K562 (cell line): ENCODE data around the gene FOXR1. TPM values are rescaled to one million over a fixed set of nuclear protein-coding genes. Genes with fewer than 3 reads are reported as not detected.
A peak's percentile ranks its signal among the peaks of the same experiment; 100 is the strongest.

Experiments
- ATAC-seq: fragments of 200-7000 bp; cut with Tn5 transposase; 3 replicates; pipeline ENCODE4 v1.9.1; 2020; ENCODE audit warnings: moderate library complexity
- BruUV-seq: library from RNA; stranded (reverse); fragments of 400-500 nt; replicated peaks from 2 replicates; lab custom pipeline; 2021; lab: Mats Ljungman, UMichigan
- CTCF ChIA-PET: fragments of 300-600 bp; formaldehyde crosslinking; extraction: SDS; loops from one replicate; lab custom pipeline; 2021; ENCODE audit warnings: low intra/inter-chr PET ratio; lab: Yijun Ruan, JAX
- POLR2A ChIA-PET: fragments of 300-600, 350-650 bp; sonication (Branson Sonifier 250); formaldehyde crosslinking; extraction: SDS; loops from one replicate; lab custom pipeline; 2021; ENCODE audit warnings: antibody characterized with exemption, inconsistent platforms; lab: Yijun Ruan, JAX
- DNase-seq, 4 experiments: peaks; one replicate each; pipeline versions ENCODE4 v3.0.0 to v3.0.0-alpha.2; 2011 to 2018; ENCODE audit warnings: low spot score in 3 of 4, mixed read lengths in 3 of 4; ENCODE audit errors: extremely low read depth in 1 of 4
- FAIRE-seq: peaks from 2 replicates; lab custom pipeline; 2011; peaks lifted over from hg19 to GRCh38; lab: Jason Lieb, UNC
- H2AFZ ChIP-seq: 2 replicates; pipeline ENCODE4 v1.6.0; 2011; ENCODE audit warnings: low read depth, low read length, control low read depth, inconsistent platforms
- H3K27ac ChIP-seq: fragments of 200-600 bp; 3 replicates; pipeline ENCODE4 v1.8.0; 2011; ENCODE audit warnings: low read depth, mild to moderate bottlenecking, control low read depth, inconsistent platforms, low read length, moderate library complexity, mixed read lengths; ENCODE audit errors: extremely low read depth
- H3K27me3 ChIP-seq, 2 experiments: fragments of 300-600 bp in 1 of 2; 2 replicates in 1 of 2; 3 replicates in 1 of 2; pipeline versions ENCODE4 v1.6.0 to v1.8.0; 2011; ENCODE audit warnings: inconsistent platforms in 2 of 2, low read length in 2 of 2, mild to moderate bottlenecking in 1 of 2, mixed read lengths in 1 of 2, moderate library complexity in 1 of 2; ENCODE audit not compliant: control insufficient read depth in 2 of 2, insufficient read depth in 2 of 2
- H3K36me3 ChIP-seq: fragments of 300-600 bp; 3 replicates; pipeline ENCODE4 v1.8.0; 2011; ENCODE audit warnings: mild to moderate bottlenecking, low read length, inconsistent platforms; ENCODE audit not compliant: control insufficient read depth, insufficient read depth
- H3K4me1 ChIP-seq, 2 experiments: fragments of 200-600 bp in 1 of 2; replicated peaks in 1 of 2; 2 replicates in 1 of 2; 3 replicates in 1 of 2; pipeline versions ENCODE4 v1.5.1 to v1.8.0; 2011; ENCODE audit warnings: inconsistent platforms in 2 of 2, low read length in 2 of 2, mild to moderate bottlenecking in 1 of 2, mixed read lengths in 1 of 2, moderate library complexity in 1 of 2; ENCODE audit not compliant: control insufficient read depth in 2 of 2, insufficient read depth in 2 of 2
- H3K4me2 ChIP-seq: 2 replicates; pipeline ENCODE4 v1.6.1; 2011; ENCODE audit warnings: low read length, control low read depth, inconsistent platforms, mixed read lengths; ENCODE audit not compliant: insufficient read depth
- H3K4me3 ChIP-seq: fragments of 200-600 bp; sonication (generic), shearing (Covaris generic); 2 replicates; pipeline ENCODE4 v1.5.1; 2016; ENCODE audit warnings: control low read depth, inconsistent platforms
- H3K79me2 ChIP-seq: fragments of 200-600 bp; 3 replicates; pipeline ENCODE4 v1.8.0; 2011; ENCODE audit warnings: low read length, inconsistent platforms; ENCODE audit not compliant: control insufficient read depth, insufficient read depth
- H3K9ac ChIP-seq, 2 experiments: 2 replicates each; pipeline versions ENCODE4 v1.6.0 to v1.6.1; 2011; ENCODE audit warnings: low read depth in 2 of 2, low read length in 2 of 2, control low read depth in 1 of 2, inconsistent platforms in 1 of 2, mild to moderate bottlenecking in 1 of 2, mixed read lengths in 1 of 2; ENCODE audit not compliant: insufficient read depth in 1 of 2
- H3K9me1 ChIP-seq: one replicate; pipeline ENCODE4 v1.6.0; 2011; ENCODE audit warnings: inconsistent platforms, mild to moderate bottlenecking, low read length, moderate library complexity; ENCODE audit not compliant: control insufficient read depth, insufficient read depth
- H3K9me3 ChIP-seq: replicated peaks from 2 replicates; pipeline ENCODE4 v1.5.1; 2011; ENCODE audit warnings: low read depth, low read length, inconsistent platforms; ENCODE audit not compliant: control insufficient read depth, insufficient read depth
- H4K20me1 ChIP-seq: replicated peaks from 2 replicates; pipeline ENCODE4 v1.6.1; 2011; ENCODE audit warnings: low read length, inconsistent platforms, mixed read lengths; ENCODE audit not compliant: control insufficient read depth, insufficient read depth
- EP300 ChIP-seq: IDR thresholded peaks from 2 replicates; pipeline ENCODE4 v1.6.1; 2012; ENCODE audit warnings: low read length, improper control_type of control experiment
- RFX1 ChIP-seq: fragments of 450-650 bp; IDR thresholded peaks from 2 replicates; pipeline ENCODE4 v1.6.1; 2016; ENCODE audit warnings: mild to moderate bottlenecking, moderate library complexity
- ZNF695 ChIP-seq: fragments of 450-650 bp; formaldehyde crosslinking; IDR thresholded peaks from 2 replicates; pipeline ENCODE4 v1.4.0; 2020; ENCODE audit warnings: mild to moderate bottlenecking, moderate library complexity
- ZNF778 ChIP-seq: fragments of 450-650 bp; formaldehyde crosslinking; IDR thresholded peaks from 2 replicates; pipeline ENCODE4 v1.4.0; 2020; ENCODE audit warnings: mild to moderate bottlenecking, moderate library complexity
- WGBS: fragments of 100-300 bp; shearing (Covaris generic); methylation state at CpG from one replicate; pipeline ENCODE4 v1.1.6; 2016; ENCODE audit warnings: low coverage, mixed read lengths; ENCODE audit not compliant: insufficient coverage; ENCODE audit errors: missing lambda C conversion rate; 5-methylcytosine and 5-hydroxymethylcytosine counted together
- in situ Hi-C: fragments of 300-500 bp; cut with MboI; formaldehyde crosslinking; loops from 4 replicates; pipeline ENCODE4 v1.15.0; 2018; ENCODE audit warnings: inconsistent platforms, mixed read lengths
- intact Hi-C: fragments of 100-400 bp; cut with micrococcal nuclease; formaldehyde crosslinking; loops from 2 replicates; pipeline ENCODE4 v1.14.2; 2022
- polyA plus RNA-seq, 8 experiments: library from polyadenylated mRNA; depleted of rRNA in 4 of 8; stranded (reverse) in 5 of 8; unstranded in 3 of 8; fragments of >200 nt; fragmentation: Nextera tagmentation in 2 of 8; fragmentation: Illumina TruSeq in 1 of 8; extraction: Ambion mirVana in 2 of 8; extraction: Trizol in 1 of 8; gene quantifications; 2 replicates each; pipeline versions ENCODE4 v1.2.1 to v1.2.3, GENCODE V29; 2011 to 2014; ENCODE audit warnings: inconsistent platforms in 1 of 8, missing spikeins in 1 of 8
- total RNA-seq, 7 experiments: library from RNA; depleted of rRNA in 6 of 7; stranded (reverse); fragments of >200 nt in 6 of 7; fragmentation: Illumina TruSeq in 2 of 7; extraction: Trizol in 2 of 7; gene quantifications; 2 replicates each; pipeline versions ENCODE4 v1.2.1 to v1.2.3, GENCODE V29; 2011 to 2021; ENCODE audit warnings: low replicate concordance in 1 of 7
- TF ChIP-seq, protein P1 (sequence below): IDR thresholded peaks from 3 replicates; pipeline ENCODE4 v1.6.1; 2011; ENCODE audit warnings: borderline replicate concordance, mild to moderate bottlenecking, moderate library complexity; ENCODE audit not compliant: insufficient read length; ENCODE audit errors: extremely low read depth
- TF ChIP-seq, protein P2 (sequence below), 2 experiments: fragments of 450-650 bp in 1 of 2; IDR thresholded peaks; 2 replicates each; pipeline ENCODE4 v1.6.1; 2011 to 2017; ENCODE audit warnings: low read depth in 2 of 2, antibody characterized with exemption in 1 of 2, borderline replicate concordance in 1 of 2, low read length in 1 of 2, mild to moderate bottlenecking in 1 of 2, mixed read lengths in 1 of 2; ENCODE audit not compliant: control insufficient read depth in 1 of 2

The FOXR1 gene
- total and polyA plus RNA-seq, 9 of the 15 experiments (the other 6 are each of a cell fraction or from before 2014, with no cell fraction given) = not detected

DNA sequence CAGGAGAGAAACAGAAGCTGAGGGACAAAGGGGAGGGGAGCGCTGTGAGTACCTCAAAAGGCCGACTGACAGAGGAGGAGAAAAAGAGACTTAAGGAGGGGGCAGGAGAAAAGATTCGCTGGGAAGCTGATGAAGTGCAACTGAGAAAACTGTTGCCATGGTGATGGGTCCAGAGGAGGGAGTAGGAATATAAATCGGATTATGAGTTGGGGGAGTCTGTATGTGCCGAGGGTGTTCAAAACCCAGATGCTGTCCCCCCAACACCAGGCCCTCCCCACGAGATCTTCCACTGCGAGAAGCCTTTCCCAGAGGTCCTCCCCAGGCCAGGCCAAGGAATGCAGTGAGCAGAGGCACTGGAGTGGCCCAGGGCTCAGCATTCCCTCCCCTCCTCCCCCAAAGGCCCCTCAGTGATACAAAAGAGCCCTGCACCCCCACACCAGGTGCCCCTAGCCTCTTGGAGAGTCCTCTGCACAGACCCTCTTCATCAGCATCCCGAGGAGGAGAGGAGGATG lies 32.1 kb upstream of the FOXR1 start:
- Histone ChIP-seq H3K36me3 (no peaks in the 10 kb centered on the region), H3K4me2 (no peak overlapping the region), H3K79me2 (no peaks in the 10 kb centered on the region), H2AFZ (peak overlapping the region; percentile 65; the same call in 1 of the 2 replicates), H3K27ac (no peak overlapping the region), H4K20me1 (no peaks in the 10 kb centered on the region), H3K9me1 (no peaks in the 10 kb centered on the region), H3K27me3 (peaks cover 2 to 4% of the 10 kb centered on the region in 2 experiments; a peak in 1 of 5 replicates), H3K9ac (no peak overlapping the region; a peak in 1 of 4 replicates)
- CTCF ChIA-PET = no interaction called here
- POLR2A ChIA-PET = interaction anchor here (0.5 to 1.1 kb wide), 2 partner anchors 24 to 147 kb away, joined by 3 read pairs; no protein-coding TSS in a partner anchor
- intact Hi-C loops = no loop called here
- ATAC-seq (no peak), FAIRE-seq (no peak)
- in situ Hi-C loops = no loop called here
- TF ChIP-seq, protein P1, sequence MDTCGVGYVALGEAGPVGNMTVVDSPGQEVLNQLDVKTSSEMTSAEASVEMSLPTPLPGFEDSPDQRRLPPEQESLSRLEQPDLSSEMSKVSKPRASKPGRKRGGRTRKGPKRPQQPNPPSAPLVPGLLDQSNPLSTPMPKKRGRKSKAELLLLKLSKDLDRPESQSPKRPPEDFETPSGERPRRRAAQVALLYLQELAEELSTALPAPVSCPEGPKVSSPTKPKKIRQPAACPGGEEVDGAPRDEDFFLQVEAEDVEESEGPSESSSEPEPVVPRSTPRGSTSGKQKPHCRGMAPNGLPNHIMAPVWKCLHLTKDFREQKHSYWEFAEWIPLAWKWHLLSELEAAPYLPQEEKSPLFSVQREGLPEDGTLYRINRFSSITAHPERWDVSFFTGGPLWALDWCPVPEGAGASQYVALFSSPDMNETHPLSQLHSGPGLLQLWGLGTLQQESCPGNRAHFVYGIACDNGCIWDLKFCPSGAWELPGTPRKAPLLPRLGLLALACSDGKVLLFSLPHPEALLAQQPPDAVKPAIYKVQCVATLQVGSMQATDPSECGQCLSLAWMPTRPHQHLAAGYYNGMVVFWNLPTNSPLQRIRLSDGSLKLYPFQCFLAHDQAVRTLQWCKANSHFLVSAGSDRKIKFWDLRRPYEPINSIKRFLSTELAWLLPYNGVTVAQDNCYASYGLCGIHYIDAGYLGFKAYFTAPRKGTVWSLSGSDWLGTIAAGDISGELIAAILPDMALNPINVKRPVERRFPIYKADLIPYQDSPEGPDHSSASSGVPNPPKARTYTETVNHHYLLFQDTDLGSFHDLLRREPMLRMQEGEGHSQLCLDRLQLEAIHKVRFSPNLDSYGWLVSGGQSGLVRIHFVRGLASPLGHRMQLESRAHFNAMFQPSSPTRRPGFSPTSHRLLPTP = no peak
- no peak for TF ChIP-seq EP300
- no peak for TF ChIP-seq ZNF695 (CRISPR knock-in tag)
- TF ChIP-seq ZNF778 (CRISPR knock-in tag) = no peak
- TF ChIP-seq RFX1 = peak; percentile 83
- TF ChIP-seq, protein P2, sequence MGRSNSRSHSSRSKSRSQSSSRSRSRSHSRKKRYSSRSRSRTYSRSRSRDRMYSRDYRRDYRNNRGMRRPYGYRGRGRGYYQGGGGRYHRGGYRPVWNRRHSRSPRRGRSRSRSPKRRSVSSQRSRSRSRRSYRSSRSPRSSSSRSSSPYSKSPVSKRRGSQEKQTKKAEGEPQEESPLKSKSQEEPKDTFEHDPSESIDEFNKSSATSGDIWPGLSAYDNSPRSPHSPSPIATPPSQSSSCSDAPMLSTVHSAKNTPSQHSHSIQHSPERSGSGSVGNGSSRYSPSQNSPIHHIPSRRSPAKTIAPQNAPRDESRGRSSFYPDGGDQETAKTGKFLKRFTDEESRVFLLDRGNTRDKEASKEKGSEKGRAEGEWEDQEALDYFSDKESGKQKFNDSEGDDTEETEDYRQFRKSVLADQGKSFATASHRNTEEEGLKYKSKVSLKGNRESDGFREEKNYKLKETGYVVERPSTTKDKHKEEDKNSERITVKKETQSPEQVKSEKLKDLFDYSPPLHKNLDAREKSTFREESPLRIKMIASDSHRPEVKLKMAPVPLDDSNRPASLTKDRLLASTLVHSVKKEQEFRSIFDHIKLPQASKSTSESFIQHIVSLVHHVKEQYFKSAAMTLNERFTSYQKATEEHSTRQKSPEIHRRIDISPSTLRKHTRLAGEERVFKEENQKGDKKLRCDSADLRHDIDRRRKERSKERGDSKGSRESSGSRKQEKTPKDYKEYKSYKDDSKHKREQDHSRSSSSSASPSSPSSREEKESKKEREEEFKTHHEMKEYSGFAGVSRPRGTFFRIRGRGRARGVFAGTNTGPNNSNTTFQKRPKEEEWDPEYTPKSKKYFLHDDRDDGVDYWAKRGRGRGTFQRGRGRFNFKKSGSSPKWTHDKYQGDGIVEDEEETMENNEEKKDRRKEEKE (IDR thresholded peaks at IDR 0.05; ENCODE audit: borderline replicate concordance in 1 of 2, control insufficient read depth in 1 of 2, low read depth in 2 of 2, low read length in 1 of 2) = no peak
- TF ChIP-seq, all 486 proteins: peak for 1
- H3K9me3 ChIP-seq = no peaks in the 10 kb centered on the region
- no peak overlapping the region for H3K4me3 ChIP-seq
- BruUV-seq = no TSS peak
- peaks cover 0 to 10% of the 10 kb centered on the region in 2 experiments; a peak in 3 of 5 replicates for H3K4me1 ChIP-seq
- DNase-seq = no peak
- WGBS = 10% methylated on average over 8 of the region's 8 CpGs
